OCI-LY3 (cell line): ENCODE results near the gene SOSTDC1.

Experiments
- EZH2phosphoT487 ChIP-seq: fragments of 200-600 bp; shearing (Covaris generic); IDR thresholded peaks from 2 replicates; pipeline ENCODE4 v1.6.1; 2018; ENCODE audit warnings: antibody characterized with exemption, mixed run types, low read depth
- TF ChIP-seq, protein P1 (sequence below): fragments of 200-600, 300-600 bp; sonication (generic); IDR thresholded peaks from 2 replicates; pipeline ENCODE4 v1.5.1; 2014; ENCODE audit warnings: antibody characterized with exemption, low read length, low read depth

DNA sequence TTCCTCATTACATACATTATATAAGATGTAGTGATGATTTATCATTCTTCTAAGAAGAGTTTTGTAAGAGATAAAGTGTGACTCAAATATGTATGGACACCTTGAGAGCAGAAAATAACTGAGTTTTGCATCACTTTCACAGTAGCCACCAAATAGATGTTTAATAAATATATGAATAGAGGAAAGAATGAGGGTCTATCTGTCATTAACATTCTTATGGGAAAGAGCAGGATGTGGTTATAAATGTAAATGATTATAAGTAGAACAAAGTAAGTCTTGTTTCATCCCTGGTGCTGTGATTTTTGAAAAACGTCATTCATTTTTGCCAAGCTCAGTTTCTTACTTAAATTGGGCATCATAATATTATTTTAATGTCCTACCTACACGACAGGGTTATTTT, 29.2 kb downstream of the SOSTDC1 start:
- TF ChIP-seq, protein P1, sequence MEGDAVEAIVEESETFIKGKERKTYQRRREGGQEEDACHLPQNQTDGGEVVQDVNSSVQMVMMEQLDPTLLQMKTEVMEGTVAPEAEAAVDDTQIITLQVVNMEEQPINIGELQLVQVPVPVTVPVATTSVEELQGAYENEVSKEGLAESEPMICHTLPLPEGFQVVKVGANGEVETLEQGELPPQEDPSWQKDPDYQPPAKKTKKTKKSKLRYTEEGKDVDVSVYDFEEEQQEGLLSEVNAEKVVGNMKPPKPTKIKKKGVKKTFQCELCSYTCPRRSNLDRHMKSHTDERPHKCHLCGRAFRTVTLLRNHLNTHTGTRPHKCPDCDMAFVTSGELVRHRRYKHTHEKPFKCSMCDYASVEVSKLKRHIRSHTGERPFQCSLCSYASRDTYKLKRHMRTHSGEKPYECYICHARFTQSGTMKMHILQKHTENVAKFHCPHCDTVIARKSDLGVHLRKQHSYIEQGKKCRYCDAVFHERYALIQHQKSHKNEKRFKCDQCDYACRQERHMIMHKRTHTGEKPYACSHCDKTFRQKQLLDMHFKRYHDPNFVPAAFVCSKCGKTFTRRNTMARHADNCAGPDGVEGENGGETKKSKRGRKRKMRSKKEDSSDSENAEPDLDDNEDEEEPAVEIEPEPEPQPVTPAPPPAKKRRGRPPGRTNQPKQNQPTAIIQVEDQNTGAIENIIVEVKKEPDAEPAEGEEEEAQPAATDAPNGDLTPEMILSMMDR, result no peak
- TF ChIP-seq EZH2phosphoT487, result no peak
